Measurements from ENCODE around the gene TP53BP2.

DNA sequence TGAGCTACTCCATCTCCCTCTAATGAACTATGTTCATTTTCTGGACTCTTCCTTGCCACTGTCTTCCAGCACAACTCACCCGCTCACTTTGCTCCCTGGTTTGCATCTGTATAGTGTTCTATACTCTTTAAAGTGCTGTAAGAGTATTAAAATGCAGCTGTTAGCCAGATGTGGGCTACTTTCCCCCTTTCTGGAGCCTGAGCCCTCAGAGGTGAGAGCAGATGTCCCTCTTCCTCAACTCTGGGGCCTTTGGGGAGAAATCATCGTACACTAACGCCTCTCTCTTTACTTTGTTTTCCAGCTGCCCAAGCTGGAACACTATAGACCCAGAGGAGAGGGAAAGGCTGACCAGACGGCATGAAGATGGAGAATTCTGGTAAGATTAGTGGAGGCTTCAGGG lies 94.1 kb downstream of the TP53BP2 start:
- TF ChIP-seq, protein P1, sequence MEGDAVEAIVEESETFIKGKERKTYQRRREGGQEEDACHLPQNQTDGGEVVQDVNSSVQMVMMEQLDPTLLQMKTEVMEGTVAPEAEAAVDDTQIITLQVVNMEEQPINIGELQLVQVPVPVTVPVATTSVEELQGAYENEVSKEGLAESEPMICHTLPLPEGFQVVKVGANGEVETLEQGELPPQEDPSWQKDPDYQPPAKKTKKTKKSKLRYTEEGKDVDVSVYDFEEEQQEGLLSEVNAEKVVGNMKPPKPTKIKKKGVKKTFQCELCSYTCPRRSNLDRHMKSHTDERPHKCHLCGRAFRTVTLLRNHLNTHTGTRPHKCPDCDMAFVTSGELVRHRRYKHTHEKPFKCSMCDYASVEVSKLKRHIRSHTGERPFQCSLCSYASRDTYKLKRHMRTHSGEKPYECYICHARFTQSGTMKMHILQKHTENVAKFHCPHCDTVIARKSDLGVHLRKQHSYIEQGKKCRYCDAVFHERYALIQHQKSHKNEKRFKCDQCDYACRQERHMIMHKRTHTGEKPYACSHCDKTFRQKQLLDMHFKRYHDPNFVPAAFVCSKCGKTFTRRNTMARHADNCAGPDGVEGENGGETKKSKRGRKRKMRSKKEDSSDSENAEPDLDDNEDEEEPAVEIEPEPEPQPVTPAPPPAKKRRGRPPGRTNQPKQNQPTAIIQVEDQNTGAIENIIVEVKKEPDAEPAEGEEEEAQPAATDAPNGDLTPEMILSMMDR (IDR thresholded peaks at IDR 0.05; ENCODE audit: low read depth, low read length), result no peak
- TF ChIP-seq, protein P2, sequence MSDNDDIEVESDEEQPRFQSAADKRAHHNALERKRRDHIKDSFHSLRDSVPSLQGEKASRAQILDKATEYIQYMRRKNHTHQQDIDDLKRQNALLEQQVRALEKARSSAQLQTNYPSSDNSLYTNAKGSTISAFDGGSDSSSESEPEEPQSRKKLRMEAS (IDR thresholded peaks at IDR 0.05; ENCODE audit: low read depth, low read length), result no peak
- no peak for TF ChIP-seq POLR2A (IDR thresholded peaks at IDR 0.05; ENCODE audit: extremely low read depth, insufficient read length)
